ENCODE results near the gene CDHR1.

Gene CDHR1

DNA sequence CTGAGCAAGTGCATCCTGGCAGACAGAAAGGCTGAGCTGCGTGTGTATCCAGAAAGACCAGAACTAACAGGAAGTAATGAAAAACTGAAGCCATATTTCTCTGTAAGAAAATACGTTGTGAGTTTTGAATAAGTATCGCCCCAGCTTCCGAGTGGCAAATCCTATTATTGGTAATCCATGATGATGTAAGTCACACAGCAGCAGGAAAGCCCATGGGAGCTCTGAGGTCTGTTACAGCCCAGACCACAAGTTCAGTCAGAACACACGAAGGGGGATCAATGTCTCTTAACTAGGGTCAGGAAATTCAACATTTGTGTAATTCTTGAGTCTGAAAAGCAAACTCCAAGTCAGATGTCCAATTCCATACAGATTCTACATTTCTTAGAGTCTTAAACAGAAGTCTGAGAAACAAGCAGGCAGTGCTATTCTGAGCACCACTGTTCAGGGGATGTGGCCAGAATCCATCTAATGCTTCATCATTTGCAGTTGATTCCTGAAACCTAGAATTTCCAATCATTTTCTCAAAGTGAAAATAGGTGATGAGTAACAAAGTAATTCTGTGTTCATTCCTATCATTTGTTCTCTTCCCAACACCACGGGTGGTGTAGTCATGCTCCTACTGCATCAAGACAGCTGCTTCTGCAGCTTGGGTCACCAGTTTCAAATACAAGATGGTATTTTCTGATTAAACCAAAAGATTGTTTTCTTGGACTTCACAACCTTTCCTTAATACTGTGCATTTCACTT, 31.3 kb downstream of the CDHR1 start, which contains the start of gene LRIT2:
Gene LRIT2, minus strand, starts transcription at position 118 of the 747 bp plus-strand sequence. Its CDS starts 24 bp downstream, at position 94.
- H3K27ac ChIP-seq = no peak within 1 kb of the TSS
- TF ChIP-seq, protein P1, sequence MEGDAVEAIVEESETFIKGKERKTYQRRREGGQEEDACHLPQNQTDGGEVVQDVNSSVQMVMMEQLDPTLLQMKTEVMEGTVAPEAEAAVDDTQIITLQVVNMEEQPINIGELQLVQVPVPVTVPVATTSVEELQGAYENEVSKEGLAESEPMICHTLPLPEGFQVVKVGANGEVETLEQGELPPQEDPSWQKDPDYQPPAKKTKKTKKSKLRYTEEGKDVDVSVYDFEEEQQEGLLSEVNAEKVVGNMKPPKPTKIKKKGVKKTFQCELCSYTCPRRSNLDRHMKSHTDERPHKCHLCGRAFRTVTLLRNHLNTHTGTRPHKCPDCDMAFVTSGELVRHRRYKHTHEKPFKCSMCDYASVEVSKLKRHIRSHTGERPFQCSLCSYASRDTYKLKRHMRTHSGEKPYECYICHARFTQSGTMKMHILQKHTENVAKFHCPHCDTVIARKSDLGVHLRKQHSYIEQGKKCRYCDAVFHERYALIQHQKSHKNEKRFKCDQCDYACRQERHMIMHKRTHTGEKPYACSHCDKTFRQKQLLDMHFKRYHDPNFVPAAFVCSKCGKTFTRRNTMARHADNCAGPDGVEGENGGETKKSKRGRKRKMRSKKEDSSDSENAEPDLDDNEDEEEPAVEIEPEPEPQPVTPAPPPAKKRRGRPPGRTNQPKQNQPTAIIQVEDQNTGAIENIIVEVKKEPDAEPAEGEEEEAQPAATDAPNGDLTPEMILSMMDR (IDR thresholded peaks at IDR 0.05) = no peak
- no peaks in the 10 kb centered on the region for H3K36me3 ChIP-seq
- no peaks in the 10 kb centered on the region for H3K9me3 ChIP-seq
- H3K4me3 ChIP-seq (ENCODE audit: low read depth in 1 of 2, low read length in 1 of 2) = no peak within 1 kb of the TSS
- no peaks in the 10 kb centered on the region for H3K4me1 ChIP-seq (ENCODE audit: control insufficient read depth in 1 of 2, insufficient read depth in 1 of 2, low read depth in 1 of 2, low read length in 1 of 2)
- peaks cover 23% of the 10 kb centered on the region for H3K27me3 ChIP-seq

DNA sequence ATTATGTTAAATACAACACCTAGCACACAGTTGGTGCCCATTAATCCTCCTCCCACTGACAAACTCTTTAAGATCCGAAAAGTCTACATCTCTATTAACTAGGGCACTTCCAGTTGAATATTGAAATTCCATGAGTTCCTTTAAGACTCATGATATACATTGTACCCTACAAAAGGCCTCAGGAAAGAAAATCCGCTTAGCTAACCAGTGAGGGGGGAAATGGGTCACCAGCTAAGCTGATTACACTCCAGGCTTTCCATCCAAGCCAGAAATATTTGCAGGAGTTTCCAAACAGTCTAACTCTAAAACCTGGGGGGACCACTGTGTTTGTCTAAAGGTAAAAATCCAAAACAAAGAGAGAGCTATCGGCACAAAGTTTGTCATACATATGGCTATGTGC, 32.3 kb downstream of the CDHR1 start:
- Histone ChIP-seq H3K36me3 (no peaks in the 10 kb centered on the region), H3K27me3 (peaks cover 18% of the 10 kb centered on the region), H3K27ac (no peak overlapping the region), H3K4me1 (ENCODE audit: control insufficient read depth in 1 of 2, insufficient read depth in 1 of 2, low read depth in 1 of 2, low read length in 1 of 2) (no peaks in the 10 kb centered on the region), H3K4me3 (ENCODE audit: low read depth in 1 of 2, low read length in 1 of 2) (no peak overlapping the region), H3K9me3 (no peaks in the 10 kb centered on the region)
- TF ChIP-seq, protein P1 (IDR thresholded peaks at IDR 0.05) = no peak

DNA sequence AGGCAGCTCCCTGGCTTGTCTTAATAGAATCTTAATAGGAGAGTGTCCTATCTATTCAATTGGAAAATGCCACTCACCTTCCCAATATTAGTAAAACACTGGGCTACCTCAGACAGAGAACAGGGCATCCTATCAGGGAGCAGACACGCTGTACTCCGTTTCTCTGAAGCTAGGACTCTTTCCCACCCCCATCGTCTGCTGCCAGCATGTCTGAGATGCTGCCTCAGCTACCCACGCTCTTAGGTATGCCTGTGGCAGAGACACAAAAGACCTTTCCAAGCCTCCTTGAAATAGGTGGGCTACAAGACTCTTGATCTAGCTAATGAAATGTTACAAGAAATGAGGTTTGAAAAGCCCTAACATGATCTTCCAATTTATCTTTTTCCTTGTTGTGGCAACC, 33.5 kb downstream of the CDHR1 start:
- TF ChIP-seq, protein P1 (IDR thresholded peaks at IDR 0.05) = no peak
- no peaks in the 10 kb centered on the region for H3K36me3 ChIP-seq
- H3K4me1 ChIP-seq (ENCODE audit: control insufficient read depth in 1 of 2, insufficient read depth in 1 of 2, low read depth in 1 of 2, low read length in 1 of 2) = no peaks in the 10 kb centered on the region
- H3K27me3 ChIP-seq = peaks cover 18% of the 10 kb centered on the region
- H3K4me3 ChIP-seq (ENCODE audit: low read depth in 1 of 2, low read length in 1 of 2) = no peak overlapping the region
- no peak overlapping the region for H3K27ac ChIP-seq
- no peaks in the 10 kb centered on the region for H3K9me3 ChIP-seq

DNA sequence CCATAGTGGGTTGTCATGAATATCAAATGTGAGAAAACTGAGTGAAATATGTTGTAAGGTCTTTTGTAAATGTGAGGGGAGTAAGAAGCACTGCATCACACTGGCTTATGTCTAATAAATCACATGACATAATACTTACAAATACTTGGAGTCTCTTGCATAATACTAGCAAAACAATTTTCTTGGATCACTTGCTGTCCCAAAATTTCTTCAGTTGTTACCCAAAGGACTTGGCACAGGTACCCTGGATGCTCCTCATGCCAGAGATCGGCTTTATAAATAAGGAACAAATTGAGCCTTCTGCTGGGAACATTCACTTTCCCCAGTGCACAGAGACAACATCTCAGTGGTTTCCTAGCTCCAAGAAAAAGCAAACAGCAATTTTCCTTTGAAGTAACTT, 36.0 kb downstream of the CDHR1 start:
- no peaks in the 10 kb centered on the region for H3K9me3 ChIP-seq
- H3K36me3 ChIP-seq = no peaks in the 10 kb centered on the region
- H3K4me1 ChIP-seq (ENCODE audit: control insufficient read depth in 1 of 2, insufficient read depth in 1 of 2, low read depth in 1 of 2, low read length in 1 of 2) = no peaks in the 10 kb centered on the region
- H3K4me3 ChIP-seq (ENCODE audit: low read depth in 1 of 2, low read length in 1 of 2) = no peak overlapping the region
- TF ChIP-seq, protein P1 (IDR thresholded peaks at IDR 0.05) = no peak
- no peak overlapping the region for H3K27ac ChIP-seq
- H3K27me3 ChIP-seq = peaks cover 18% of the 10 kb centered on the region

DNA sequence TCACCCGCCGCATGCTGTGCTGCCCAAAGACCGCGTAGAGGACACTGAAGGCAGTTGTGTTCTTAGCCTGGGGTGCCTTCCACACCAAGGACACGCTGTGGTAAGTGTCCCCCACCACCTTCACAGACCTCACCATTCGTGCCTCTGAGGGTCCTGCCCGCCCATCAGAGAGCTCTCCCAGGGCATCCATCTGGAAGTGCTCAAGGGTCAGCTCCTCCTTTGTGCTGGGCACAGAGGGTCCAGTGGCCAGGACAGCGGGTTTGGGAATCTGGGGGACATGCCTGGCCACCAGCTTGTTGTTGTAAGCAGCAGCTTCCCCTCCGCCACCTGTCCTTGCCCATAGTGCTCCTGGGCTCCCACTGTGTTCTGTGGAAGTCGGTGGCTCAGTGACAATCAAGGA, 38.0 kb downstream of the CDHR1 start:
- no peaks in the 10 kb centered on the region for H3K36me3 ChIP-seq
- no peaks in the 10 kb centered on the region for H3K4me1 ChIP-seq (ENCODE audit: control insufficient read depth in 1 of 2, insufficient read depth in 1 of 2, low read depth in 1 of 2, low read length in 1 of 2)
- TF ChIP-seq, protein P1 (IDR thresholded peaks at IDR 0.05) = no peak
- H3K27ac ChIP-seq = no peak overlapping the region
- H3K4me3 ChIP-seq (ENCODE audit: low read depth in 1 of 2, low read length in 1 of 2) = no peak overlapping the region
- H3K27me3 ChIP-seq = peaks cover 23% of the 10 kb centered on the region
- H3K9me3 ChIP-seq = no peaks in the 10 kb centered on the region

Data from neutrophil (primary cell).